HL-60 (cell line): Measurements from ENCODE around the gene CLSTN1.

Experiments
- GABPA ChIP-seq: IDR thresholded peaks from 2 replicates; pipeline ENCODE4 v1.6.1; 2012; ENCODE audit warnings: low read depth
- POLR2AphosphoS5 ChIP-seq: IDR thresholded peaks from 2 replicates; pipeline ENCODE4 v1.6.1; 2012; ENCODE audit warnings: low read depth
- REST ChIP-seq: IDR thresholded peaks from 2 replicates; pipeline ENCODE4 v1.6.1; 2012; ENCODE audit warnings: low read depth; ENCODE audit not compliant: insufficient replicate concordance
- SPI1 ChIP-seq: IDR thresholded peaks from 2 replicates; pipeline ENCODE4 v1.6.1; 2012; ENCODE audit warnings: low read depth, mild to moderate bottlenecking, borderline replicate concordance
- TF ChIP-seq, protein P1 (sequence below): IDR thresholded peaks from one replicate; pipeline ENCODE4 v1.5.1; 2011; ENCODE audit warnings: low read length, control low read depth, inconsistent platforms; ENCODE audit not compliant: insufficient read depth

GRCh38 chr1:9871021-9871420 is 47.3 kb upstream of the CLSTN1 start:
- TF ChIP-seq, protein P1, sequence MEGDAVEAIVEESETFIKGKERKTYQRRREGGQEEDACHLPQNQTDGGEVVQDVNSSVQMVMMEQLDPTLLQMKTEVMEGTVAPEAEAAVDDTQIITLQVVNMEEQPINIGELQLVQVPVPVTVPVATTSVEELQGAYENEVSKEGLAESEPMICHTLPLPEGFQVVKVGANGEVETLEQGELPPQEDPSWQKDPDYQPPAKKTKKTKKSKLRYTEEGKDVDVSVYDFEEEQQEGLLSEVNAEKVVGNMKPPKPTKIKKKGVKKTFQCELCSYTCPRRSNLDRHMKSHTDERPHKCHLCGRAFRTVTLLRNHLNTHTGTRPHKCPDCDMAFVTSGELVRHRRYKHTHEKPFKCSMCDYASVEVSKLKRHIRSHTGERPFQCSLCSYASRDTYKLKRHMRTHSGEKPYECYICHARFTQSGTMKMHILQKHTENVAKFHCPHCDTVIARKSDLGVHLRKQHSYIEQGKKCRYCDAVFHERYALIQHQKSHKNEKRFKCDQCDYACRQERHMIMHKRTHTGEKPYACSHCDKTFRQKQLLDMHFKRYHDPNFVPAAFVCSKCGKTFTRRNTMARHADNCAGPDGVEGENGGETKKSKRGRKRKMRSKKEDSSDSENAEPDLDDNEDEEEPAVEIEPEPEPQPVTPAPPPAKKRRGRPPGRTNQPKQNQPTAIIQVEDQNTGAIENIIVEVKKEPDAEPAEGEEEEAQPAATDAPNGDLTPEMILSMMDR: no peak
- TF ChIP-seq POLR2AphosphoS5: no peak
- TF ChIP-seq GABPA: no peak
- no peak for TF ChIP-seq REST
- TF ChIP-seq SPI1: no peak
